G401.6 (cell line): ENCODE results near the gene HEATR9.

Experiments used
- FAIRE-seq: peaks from 2 replicates; lab custom pipeline; 2012; peaks lifted over from hg19 to GRCh38; lab: Jason Lieb, UNC

Gene HEATR9

DNA sequence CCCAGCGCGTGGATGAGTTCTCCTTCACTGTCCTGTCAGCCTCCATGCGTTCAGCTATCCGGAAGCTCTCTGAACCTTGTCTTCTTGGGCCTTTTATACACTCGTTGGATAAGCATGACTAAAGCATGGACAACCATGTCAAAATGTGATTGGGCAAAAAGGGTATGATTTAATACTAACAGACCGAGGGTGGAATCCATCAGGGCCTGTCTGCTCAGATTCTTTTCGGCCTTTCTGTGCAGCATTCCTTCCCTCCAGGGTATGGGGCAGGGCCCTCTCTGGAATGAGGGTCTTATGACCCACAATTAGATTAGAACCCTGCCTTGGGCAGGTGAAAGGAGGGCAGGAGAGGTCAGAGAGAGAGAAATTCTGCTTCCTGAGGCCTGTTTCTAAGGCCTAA, 25.5 kb upstream of the HEATR9 start:
- no peak for FAIRE-seq

DNA sequence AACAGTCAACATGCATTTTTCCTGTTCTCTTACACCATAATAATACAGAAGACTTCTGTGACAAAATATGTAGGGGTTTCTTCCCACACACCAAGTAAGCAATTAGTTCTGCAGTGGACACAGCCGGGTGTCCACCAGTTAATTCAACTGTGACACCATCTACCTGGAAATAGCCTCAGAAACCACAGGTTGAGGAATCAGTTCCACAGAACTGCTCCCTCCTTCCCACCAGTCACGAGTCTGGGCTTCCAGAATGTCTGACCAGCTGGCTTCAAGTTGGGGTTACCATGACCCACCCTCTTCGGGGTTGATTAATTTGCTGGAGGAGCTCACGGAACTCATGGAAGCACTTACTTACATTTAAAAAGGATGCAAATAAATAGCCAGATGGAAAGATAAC, 25.1 kb upstream of the HEATR9 start:
- FAIRE-seq = no peak

DNA sequence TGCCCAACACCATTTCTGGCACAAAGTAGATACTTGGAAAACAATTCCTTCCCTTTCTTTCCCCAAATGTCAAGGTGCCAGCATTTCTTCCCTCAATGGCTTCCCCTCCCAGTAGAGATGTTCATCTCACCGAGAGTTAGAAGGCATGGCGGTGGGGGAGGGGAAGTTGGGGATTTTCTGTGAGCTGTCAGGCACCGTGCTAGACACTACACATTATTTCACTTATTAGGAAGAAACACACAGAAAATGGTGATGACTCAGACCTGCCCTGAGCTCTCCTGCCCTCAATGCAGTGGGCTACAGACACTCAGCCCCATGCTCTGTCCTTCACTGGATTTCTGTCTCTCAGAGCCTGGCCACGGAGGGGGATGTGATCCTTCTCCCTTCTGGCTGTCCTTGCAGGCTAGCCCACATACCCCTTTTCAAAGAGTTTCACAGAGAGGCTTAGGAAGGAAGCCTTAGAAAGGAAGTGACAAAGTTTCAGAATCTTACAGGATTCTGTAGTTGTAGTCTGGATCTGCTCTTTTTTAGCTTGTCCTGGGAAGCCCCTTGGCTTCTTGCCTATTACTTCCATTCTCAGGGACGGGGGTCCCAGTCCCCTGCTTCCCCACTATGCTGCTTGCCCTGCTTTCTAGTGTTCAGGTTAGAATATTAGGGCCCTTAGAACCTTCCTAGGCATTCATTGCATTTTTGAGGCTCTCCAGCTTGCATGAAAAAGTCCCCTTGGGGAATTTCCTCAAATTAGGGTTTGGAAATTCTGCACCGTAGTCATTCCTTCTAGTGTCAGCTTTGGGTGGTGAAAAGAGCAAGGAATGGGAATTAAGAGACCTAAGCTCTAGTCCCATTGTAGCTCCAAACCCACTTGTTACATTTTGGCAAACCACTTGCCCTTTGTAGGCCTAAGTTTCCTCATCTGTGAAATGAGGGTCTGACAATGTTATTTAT, 23.7 kb upstream of the HEATR9 start:
- FAIRE-seq = no peak

DNA sequence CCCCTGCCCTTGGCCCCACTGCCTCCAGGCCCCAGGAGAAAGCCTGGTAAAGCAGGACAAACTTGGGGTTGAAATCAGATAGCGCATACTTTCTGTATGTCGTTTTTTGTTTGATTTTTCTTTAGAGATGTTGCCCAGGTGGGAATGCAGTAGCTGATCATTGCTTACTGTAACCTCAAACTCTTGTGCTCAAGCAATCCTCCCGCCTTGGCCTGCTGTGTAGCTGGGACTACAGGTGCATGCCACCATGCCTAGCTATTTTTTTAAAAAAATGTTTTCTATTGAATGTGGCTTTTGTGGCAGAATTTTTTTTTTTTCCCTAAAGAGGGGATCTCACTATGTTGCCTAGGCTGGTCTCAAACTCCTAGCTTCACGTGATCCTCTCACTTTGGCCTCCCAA, 22.6 kb upstream of the HEATR9 start:
- FAIRE-seq = no peak

DNA sequence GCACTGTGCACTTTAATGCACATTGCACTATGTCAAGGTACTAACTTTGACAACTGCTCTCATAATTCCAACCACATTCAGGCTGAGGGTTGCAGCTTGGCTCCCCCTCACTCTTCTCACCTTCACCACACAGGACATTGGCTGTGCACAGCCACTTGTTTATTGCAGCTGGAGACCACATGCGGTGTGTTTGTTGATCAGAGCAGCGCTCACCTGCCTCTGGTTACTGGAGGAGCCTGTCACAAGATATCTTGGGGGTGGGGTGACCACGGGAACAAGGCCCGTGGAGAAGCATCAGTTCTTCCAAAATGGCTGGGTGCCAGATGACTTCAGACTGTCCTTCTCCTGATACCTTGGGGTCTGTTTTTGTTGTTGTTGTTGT, 22.1 kb upstream of the HEATR9 start:
- no peak for FAIRE-seq

DNA sequence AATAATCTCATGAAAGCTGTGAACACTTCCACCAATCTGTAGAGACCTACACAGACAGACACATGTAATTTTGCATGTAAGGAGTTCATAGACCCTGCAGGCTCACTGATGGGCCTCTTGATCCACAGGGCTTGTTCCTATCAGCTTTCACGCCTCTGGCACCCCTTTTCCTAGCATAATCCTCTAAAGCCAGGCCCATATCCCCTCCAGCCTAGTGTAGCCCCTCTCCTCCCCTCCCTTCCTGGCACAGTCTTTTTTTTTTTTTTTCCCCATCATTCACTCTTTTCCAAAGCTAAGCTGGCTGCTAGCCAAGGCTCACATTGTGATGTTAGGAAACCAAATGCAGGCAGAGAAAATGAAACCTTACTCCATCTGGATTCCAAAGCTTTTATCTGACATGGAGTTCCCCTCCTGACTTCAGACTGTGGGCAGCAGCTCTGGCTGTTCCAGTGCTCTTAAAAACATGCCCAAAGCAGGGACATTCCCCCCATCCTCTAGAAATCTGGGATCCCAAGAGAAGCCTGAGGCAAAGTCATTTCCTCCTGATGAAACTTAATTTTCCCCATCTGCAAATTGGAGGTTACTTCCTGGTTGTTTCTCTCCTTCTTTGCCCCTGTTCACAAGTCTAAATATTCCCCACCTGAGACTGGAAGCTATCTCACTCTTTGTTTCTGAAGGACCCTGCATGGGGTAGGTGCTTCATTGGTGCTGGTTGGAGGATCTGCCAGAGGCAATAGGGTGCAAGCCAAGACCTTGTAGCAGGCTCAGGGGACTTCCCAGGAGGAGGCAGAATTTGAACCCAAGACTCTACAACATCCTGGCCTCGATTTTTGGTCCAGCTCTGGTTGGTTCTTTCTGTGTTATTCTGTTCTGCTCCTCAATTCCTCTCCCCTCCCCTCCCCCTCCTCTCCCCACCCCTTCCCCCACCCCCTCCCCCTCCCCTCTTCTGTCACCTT, 21.4 kb upstream of the HEATR9 start:
- FAIRE-seq = no peak

DNA sequence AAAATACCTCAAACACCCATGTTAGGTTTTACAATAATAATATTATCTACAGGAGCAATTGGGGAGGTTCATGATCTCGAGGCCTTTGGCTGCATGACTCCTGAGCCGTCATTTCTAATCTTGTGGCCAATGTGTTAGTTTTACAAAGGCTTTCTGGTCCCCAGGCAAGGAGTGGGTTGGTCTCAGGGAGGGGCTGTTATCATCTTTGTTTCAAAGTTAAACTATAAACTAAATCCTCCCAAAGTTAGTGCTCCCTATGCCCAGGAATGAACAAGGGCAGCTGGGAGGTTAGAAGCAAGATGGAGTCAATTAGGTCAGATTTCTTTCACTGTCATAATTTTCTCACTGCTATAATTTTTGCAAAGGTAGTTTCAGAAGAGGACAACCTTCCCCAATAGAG, 20.6 kb upstream of the HEATR9 start:
- FAIRE-seq = no peak

DNA sequence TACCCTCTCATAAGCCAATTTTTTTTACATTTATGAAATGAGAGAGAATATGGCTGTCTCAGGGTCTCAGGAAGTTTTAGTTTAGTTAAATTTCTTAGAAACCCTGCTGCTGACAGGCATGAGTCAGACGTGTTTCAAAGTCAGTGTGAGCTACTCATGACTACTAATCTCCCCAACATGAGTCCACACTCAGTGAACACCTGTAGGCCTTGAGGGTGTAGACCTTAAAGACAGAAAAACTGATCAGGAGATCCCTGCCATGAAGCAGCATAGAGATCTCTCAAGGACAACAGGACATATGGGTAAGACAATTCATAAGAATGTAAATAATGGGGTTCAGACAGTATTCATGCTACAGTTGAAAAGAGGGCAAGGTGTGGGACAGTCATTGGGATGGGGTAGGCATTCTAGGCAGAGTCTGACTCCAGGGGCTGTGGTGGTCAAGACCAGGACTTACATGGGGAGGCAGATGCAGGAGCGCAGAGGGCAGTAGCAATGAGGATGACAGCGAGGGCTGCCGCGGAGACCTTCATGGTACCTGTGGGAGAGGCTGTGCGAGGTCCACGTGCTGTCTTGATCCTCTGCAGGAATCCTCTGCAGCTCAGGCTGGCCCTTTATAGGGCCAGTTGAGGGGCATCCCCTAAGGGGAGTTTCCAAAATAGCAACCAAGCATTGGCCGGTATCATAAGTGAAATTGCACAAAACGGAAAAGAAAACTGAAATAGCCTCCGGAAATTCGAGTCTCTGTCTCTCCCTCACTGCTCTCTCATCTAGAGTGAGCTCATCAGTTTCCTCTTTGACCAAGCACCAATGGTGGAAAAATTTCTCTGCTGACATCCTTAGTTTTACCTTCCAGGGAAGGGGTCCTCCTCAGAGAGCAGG, 11.3 kb upstream of the HEATR9 start, which contains the start of gene CCL5:
CCL5 (minus strand) TSS at position 588 of the 882 bp plus-strand sequence.
- FAIRE-seq = no peak

DNA sequence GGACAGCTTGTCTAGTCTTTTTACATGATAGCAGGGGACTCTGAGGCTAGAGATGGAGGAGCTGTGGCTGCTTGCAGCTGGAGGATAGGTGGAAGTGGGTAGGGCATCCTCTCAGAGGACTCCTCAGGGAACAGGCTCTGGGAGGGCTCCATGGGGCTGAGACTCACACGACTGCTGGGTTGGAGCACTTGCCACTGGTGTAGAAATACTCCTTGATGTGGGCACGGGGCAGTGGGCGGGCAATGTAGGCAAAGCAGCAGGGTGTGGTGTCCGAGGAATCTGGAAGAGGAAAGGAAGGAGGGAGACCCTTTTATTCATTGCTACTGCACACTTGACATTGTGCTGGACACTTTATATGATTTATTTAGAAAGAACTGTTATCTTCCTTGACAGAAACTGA, 9.7 kb upstream of the HEATR9 start:
- no peak for FAIRE-seq

DNA sequence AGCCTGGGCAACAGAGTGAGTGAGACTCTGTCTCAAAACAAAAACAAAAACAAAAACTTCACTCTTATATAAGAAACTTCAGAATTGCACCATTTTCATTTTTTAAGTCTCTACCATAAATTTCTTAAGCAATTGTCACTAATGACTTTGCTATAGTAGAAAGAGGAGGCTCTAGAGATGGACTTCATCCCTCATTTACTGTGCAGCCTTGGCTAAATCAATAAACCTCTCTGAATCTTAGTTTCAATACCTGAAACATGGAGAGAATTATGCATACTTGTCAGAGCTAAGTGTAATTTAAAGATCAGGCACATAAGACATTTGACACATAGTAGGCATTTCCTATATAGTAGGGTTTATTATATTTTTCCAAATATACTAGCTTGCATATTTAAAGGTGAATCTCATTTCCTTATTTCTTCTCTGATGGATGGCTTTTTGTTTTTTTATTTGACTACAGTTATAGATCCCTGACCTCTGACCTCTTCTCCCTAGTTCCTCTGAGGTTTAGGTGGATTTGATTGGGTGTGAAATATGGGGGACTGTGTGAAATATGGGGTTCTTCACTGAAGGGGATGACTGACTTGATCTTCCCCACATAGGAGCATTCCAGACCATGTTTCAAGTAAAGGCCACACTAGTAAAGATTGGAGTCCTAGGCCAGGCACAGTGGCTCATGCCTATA, 8.8 kb upstream of the HEATR9 start:
- FAIRE-seq = no peak

DNA sequence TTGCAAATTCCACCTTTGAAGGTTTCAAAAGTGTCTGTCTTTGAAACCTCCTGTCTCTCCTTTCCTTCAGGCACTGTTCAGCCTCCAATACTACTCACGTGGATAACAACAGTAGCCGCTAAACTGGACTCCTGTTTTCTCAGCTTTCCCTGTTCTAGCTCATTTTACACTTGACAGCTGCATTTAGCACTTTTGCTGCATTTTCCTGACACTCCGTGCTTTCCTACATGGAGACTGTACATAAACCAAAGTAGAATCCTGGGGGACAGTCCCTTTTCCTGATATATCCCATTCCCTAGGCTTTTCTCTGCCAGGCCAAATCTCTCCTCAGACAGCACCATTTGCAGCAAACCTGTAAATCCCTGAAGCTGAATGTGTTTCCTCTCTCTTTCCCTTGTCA, 7.8 kb upstream of the HEATR9 start:
- FAIRE-seq = no peak

DNA sequence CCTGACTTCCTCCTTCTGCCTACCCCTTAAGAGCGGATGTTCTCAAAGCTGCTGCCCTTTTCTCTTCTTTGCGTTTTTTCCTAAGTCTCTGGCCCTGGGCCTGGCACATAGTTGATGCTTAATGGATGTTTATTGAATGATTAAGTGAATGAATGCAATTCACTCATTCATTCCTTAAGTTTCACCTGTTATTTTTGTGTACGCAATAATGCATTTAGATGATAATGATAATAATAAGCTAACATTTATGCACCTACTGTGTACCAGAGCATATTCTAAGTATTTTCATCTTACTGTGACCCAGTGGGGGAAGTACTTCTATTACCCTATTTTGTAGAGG, 7.1 kb upstream of the HEATR9 start:
- FAIRE-seq = no peak

DNA sequence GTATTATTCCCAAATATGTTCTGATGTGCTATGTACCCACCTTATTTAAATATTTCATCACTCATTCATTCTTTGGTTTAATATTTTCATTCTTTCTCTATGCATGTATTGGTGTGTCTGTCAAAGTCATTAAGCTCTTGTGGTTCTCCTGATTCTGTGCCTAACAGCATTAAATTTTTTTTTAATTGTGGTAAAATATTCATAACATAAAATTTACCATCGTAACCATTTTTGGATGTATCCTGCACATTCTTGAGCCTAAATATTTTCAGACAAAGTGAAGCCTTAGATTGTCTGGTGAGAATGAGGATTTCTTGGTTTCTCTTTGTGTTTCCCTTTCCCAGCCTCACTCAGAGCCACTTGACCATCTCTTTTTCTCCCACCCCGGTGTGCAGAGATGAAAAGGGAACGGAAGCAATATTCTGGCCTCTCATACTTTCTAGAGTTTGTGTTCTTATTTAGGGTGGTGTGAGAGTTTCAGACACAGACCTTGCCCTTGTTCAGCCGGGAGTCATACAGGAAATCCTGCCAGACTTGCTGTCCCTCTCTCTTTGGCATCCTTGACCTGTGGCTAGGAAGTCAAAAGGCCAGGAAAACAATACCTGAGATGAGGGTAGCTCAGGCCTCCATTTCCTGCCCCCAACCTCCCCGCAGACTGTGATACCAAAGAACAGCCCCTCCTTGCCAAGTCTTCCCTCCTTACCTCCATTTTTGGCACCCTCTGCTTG, 6.5 kb upstream of the HEATR9 start:
- FAIRE-seq = no peak

DNA sequence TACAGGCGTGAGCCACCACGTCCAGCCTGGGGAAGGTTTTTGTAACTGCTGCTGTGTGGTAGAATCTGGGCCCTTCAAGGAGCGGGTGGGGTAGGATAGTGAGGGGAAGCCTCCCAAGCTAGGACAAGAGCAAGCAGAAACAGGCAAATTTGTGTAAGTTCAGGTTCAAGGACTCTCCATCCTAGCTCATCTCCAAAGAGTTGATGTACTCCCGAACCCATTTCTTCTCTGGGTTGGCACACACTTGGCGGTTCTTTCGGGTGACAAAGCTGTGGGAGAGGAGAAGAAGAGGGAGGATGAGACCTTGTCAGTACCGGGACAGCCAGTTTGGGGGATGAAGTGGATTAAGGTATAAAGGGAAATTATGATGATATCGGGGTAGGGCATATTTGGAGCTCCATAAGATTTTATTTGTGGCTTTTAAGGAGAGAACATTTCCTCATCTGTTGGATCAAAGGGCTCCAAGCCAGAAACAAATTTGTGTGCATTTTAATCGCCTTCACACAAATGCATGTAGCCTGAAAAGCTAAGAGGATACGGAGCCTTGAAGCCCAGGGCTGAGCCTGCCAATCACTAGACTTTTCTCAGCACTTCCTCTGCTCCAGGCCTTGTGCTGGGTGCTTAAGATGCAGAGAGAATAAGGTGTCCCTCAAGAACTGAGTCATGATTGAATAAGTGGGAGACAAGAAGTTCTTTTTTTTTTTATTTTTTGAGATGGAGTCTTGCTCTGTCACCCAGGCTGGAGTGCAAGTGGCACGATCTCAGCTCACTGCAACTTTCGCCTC, 3.7 kb upstream of the HEATR9 start:
- FAIRE-seq = no peak

DNA sequence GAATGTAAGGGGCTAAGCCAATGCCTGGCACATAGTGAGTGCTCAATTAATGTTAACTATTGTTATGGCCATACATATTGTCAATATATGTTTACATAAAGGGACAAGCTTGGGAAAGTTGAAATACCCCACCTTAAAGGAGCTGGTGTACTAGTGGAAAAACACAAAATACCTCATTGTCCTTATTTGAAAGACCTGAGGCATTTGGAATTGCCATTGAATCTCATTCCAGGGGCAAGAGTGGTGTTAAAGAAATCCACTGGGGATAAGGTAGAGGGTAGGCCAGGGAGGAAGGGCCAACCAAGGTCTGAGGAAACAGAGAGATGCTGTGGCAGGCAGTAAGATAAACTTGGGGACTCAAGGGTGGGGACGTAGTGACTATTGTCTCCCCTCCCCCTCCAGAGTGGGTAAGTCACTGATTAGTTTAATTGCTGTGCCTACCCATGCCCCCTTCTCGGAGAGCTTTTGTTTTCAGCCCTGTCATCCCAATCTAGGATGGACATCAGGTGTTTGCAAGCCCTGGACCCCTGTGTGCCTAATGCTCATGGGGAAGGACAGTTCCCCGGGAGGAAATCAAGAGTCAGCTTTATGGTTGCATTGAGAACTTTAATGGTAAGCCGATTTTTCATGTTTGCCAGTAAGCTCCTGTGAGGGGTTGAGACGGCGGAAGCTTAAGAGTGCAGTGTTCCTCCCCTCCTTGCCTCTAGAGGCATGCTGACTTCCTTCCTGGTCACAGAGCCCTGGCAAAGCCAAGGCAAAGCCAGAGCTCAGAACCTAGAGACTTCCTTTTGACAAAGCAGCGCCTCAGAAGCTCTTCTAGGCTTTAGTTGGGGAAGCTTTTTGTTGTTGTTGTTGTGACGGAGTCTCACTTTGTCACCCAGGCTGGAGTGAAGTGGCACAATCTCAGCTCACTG, 2.5 kb upstream of the HEATR9 start:
- no peak for FAIRE-seq

DNA sequence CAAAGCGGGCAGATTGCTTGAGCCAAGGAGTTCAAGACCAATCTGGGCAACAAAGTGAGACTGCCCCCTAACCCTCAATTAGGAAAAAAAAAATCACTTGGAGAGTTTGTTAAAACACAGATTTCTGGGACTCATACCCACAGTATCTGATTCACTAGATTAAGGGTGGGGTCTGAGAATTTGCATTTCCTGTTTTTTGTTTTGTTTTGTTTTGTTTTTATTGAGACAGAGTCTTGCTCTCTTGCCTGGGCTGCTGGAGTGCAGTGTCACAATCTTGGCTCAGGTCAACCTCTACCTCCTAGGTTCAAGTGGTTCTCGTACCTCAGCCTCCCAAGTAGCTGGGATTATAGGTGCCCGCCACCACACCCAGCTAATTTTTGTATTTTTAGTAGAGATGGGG, 1.1 kb downstream of the HEATR9 start:
- no peak for FAIRE-seq

DNA sequence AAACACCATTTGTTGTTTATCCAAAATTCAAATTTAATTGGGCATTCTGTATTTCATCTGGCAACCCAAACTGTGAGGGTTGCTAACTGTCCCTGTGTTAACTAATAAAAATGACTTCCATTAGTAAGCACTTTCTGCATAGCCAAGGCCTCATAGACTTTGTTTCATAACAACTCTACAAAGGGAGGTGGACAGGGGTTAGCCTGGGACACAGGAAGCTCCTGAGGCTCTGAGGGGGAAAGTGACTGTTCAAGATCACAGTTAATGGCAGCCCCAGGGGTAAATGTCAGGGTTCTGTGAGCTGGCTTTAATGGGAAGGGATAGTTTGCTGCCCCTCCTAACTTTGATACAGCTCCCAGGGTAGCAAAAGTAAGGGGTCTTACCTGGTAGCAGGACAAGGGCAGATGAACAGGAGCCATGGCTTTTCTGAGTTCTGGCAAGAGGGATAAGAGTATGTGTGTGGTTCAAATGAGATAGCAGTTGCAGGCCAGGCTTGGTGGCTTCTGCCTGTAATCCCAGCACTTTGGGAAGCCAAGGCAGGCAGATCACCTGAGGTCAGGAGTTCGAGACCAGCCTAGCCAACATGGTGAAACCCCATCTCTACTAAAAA, 2.2 kb downstream of the HEATR9 start:
- no peak for FAIRE-seq
